C1 segment of cervical spinal cord (tissue), 14 donors: ENCODE data around the gene MLLT10.
A peak's percentile ranks its signal among the peaks of the same experiment; 100 is the strongest.

Experiments used
- DNase-seq, 14 donors: peaks; one replicate each; lab custom pipeline; 2025; lab: John Stamatoyannopoulos, UW

Gene MLLT10

GRCh38 chr10:21501091-21501490 is 32.9 kb upstream of the MLLT10 start:
- DNase-seq: no peak

- no peak for DNase-seq
Measured at GRCh38 chr10:21501731-21502347, 32.2 kb upstream of the MLLT10 start.

- DNase-seq: no peak
Measured at GRCh38 chr10:21502348-21502740, 31.7 kb upstream of the MLLT10 start.

GRCh38 chr10:21503542-21503941 is 30.5 kb upstream of the MLLT10 start:
- no peak for DNase-seq

- no peak for DNase-seq
Measured at GRCh38 chr10:21505711-21506278, 28.2 kb upstream of the MLLT10 start.

GRCh38 chr10:21506351-21506750 is 27.7 kb upstream of the MLLT10 start:
- no peak for DNase-seq

GRCh38 chr10:21507150-21507549 is 26.9 kb upstream of the MLLT10 start:
- DNase-seq: no peak

GRCh38 chr10:21508706-21509331 is 25.2 kb upstream of the MLLT10 start:
- peak in 1 of 14 donors; percentile 22 for DNase-seq

GRCh38 chr10:21509341-21510240 is 24.4 kb upstream of the MLLT10 start:
- peak in 4 of 14 donors; percentile 22 to 59 (median 41) for DNase-seq

- peak in 4 of 14 donors; percentile 22 to 59 (median 44) for DNase-seq
Measured at GRCh38 chr10:21510241-21511094, 23.6 kb upstream of the MLLT10 start.

GRCh38 chr10:21511095-21511570 is 22.9 kb upstream of the MLLT10 start:
- no peak for DNase-seq

GRCh38 chr10:21511946-21512572 is 22.0 kb upstream of the MLLT10 start:
- no peak for DNase-seq

GRCh38 chr10:21512573-21513404 is 21.2 kb upstream of the MLLT10 start:
- no peak for DNase-seq

- DNase-seq: no peak
Measured at GRCh38 chr10:21513405-21513788, 20.6 kb upstream of the MLLT10 start.

GRCh38 chr10:21514129-21514817 is 19.8 kb upstream of the MLLT10 start:
- no peak for DNase-seq

GRCh38 chr10:21514818-21515351 is 19.1 kb upstream of the MLLT10 start:
- DNase-seq: no peak

- DNase-seq: no peak
Measured at GRCh38 chr10:21515361-21516241, 18.4 kb upstream of the MLLT10 start.
